Activated naive CD8-positive, alpha-beta T cell treated with anti-CD3 and anti-CD28 coated beads, Interleukin-2, amount 10 ng/mL, durations not matched to agents 7 days and 5 days (primary cell): ENCODE results near the gene NDEL1. TPM values are rescaled to one million over a fixed set of nuclear protein-coding genes. Genes with fewer than 3 reads are reported as not detected.

Source experiments
- total RNA-seq, 2 experiments: library from RNA; stranded (reverse); gene quantifications; one replicate each; pipeline ENCODE4 v1.2.3, GENCODE V29; 2021

The NDEL1 gene
- total RNA-seq, 2 experiments from 2014 or later: 68.4 to 79.0 TPM

Other genes with a start within 250 kb of the NDEL1 start
- 10 to 100 TPM; 15.7 to 16.5 TPM for gene BORCS6, start 245.7 kb upstream of the NDEL1 start, total RNA-seq
- gene AURKB, start 225.3 kb upstream of the NDEL1 start, total RNA-seq: 100 to 1,000 TPM; 128 to 152 TPM
- 100 to 1,000 TPM; 129 to 130 TPM for gene CTC1, start 187.8 kb upstream of the NDEL1 start, total RNA-seq
- 10 to 100 TPM; 47.2 to 56.8 TPM for gene PFAS, start 186.6 kb upstream of the NDEL1 start, total RNA-seq
- gene RANGRF, start 147.2 kb upstream of the NDEL1 start, total RNA-seq: 10 to 100 TPM; 43.6 to 44.9 TPM
- 1 to 10 TPM; 7.4 to 9.1 TPM for gene SLC25A35, start 140.5 kb upstream of the NDEL1 start, total RNA-seq
- gene ARHGEF15, start 125.6 kb upstream of the NDEL1 start, total RNA-seq: not detected
- not detected for gene ODF4, start 96.0 kb upstream of the NDEL1 start, total RNA-seq
- 1,000 to 10,000 TPM; 1,984 to 2,045 TPM for gene RPL26, start 52.7 kb upstream of the NDEL1 start, total RNA-seq
- under 1 TPM; 0.30 to 0.31 TPM for gene RNF222, start 38.1 kb upstream of the NDEL1 start, total RNA-seq
- 10 to 100 TPM; 12.8 to 14.4 TPM for gene MYH10, start 194.8 kb downstream of the NDEL1 start, total RNA-seq